Forelimb muscle (tissue), 1 donor: ENCODE results near the gene RAPGEF4. TPM values are rescaled to one million over a fixed set of nuclear protein-coding genes. Genes with fewer than 3 reads are reported as not detected.
"Not testable (repeated sequence)": the region's sequence is repeated elsewhere in the genome, so short reads cannot be mapped to it uniquely, and the experiment has no call there.

Source experiments
- DNase-seq: peaks from one replicate; pipeline ENCODE4 v3.0.0-alpha.2; 2013; ENCODE audit warnings: low read depth
- polyA plus RNA-seq: library from polyadenylated mRNA; unstranded; fragments of 120-200 nt; gene quantifications from one replicate; pipeline ENCODE4 v1.2.1, GENCODE V29; 2013; ENCODE audit not compliant: insufficient read length

The RAPGEF4 gene
- polyA plus RNA-seq, 1 donor = 2.4 TPM

- DNase-seq = no peak
Observed at GRCh38 chr2:173032032-173032431, 296.4 kb downstream of the RAPGEF4 start.

- DNase-seq = no peak
Observed at GRCh38 chr2:173033084-173033483, 297.4 kb downstream of the RAPGEF4 start.

GRCh38 chr2:173034143-173034542, 298.5 kb downstream of the RAPGEF4 start:
- no peak for DNase-seq

- DNase-seq = no peak
Observed at GRCh38 chr2:173037245-173038120, 301.8 kb downstream of the RAPGEF4 start.

- not testable (repeated sequence) for DNase-seq
Observed at GRCh38 chr2:173038257-173038656, 302.6 kb downstream of the RAPGEF4 start.

- no peak for DNase-seq
Observed at GRCh38 chr2:173040729-173041128, 305.1 kb downstream of the RAPGEF4 start.

- DNase-seq = no peak
Observed at GRCh38 chr2:173043476-173043875, 307.8 kb downstream of the RAPGEF4 start.

GRCh38 chr2:173043897-173044519, 308.4 kb downstream of the RAPGEF4 start:
- DNase-seq = no peak

GRCh38 chr2:173044686-173045085, 309.0 kb downstream of the RAPGEF4 start:
- DNase-seq = no peak

GRCh38 chr2:173045181-173045580, 309.5 kb downstream of the RAPGEF4 start:
- no peak for DNase-seq

GRCh38 chr2:173048522-173048896, 312.9 kb downstream of the RAPGEF4 start:
- DNase-seq = no peak

- peak; percentile 83 for DNase-seq
Observed at GRCh38 chr2:173048897-173049661, 313.4 kb downstream of the RAPGEF4 start.

- no peak for DNase-seq
Observed at GRCh38 chr2:173049831-173050230, 314.2 kb downstream of the RAPGEF4 start.

- DNase-seq = no peak
Observed at GRCh38 chr2:173050684-173051083, 315.0 kb downstream of the RAPGEF4 start.

- no peak for DNase-seq
Observed at GRCh38 chr2:173051463-173052215, 316.0 kb downstream of the RAPGEF4 start.

GRCh38 chr2:173053043-173053699, 317.5 kb downstream of the RAPGEF4 start:
- no peak for DNase-seq

GRCh38 chr2:173054466-173054865, 318.8 kb downstream of the RAPGEF4 start:
- no peak for DNase-seq

- DNase-seq = no peak
Observed at GRCh38 chr2:173056705-173057364, 321.2 kb downstream of the RAPGEF4 start.

GRCh38 chr2:173058097-173058496, 322.5 kb downstream of the RAPGEF4 start:
- DNase-seq = no peak

- no peak for DNase-seq
Observed at GRCh38 chr2:173058673-173059072, 323.0 kb downstream of the RAPGEF4 start.

- DNase-seq = no peak
Observed at GRCh38 chr2:173059292-173059691, 323.6 kb downstream of the RAPGEF4 start.
